Right lobe of liver (tissue), 4 donors: ENCODE results near the gene TBPL1.

Experiments used
- CTCF ChIP-seq, 4 donors: fragments of 200-600 bp in 3 of 4; fragments of 450-650 bp in 1 of 4; IDR thresholded peaks; one replicate each; pipeline versions ENCODE4 v1.5.1 to v1.8.0; 2016 to 2022; ENCODE audit warnings: antibody characterized with exemption in 4 of 4, mild to moderate bottlenecking in 2 of 4
- POLR2A ChIP-seq: fragments of 450-650 bp; IDR thresholded peaks from one replicate; pipeline ENCODE4 v1.6.1; 2017; ENCODE audit warnings: antibody characterized with exemption, mild to moderate bottlenecking
- donor health status: DM: no; HTN: no; CAD: no.
- donor health status: DM: no; HTN: no; CAD: no.
- donor health status: DM: no; HTN: yes; CAD: no.

- TF ChIP-seq CTCF (IDR thresholded peaks at IDR 0.05) (peak in 1 of 4 donors; percentile 5), POLR2A (no peak)
Observed at GRCh38 chr6:134004714-134005113, 51.7 kb downstream of the TBPL1 start.
